ENCODE measurements around the gene IFITM10. TPM values are rescaled to one million over a fixed set of nuclear protein-coding genes. Genes with fewer than 3 reads are reported as not detected.

Gene IFITM10
- total and polyA plus RNA-seq, 9 of the 15 experiments (the other 6 are each of a cell fraction or from before 2014, with no cell fraction given), result 0.08 to 0.13 (median 0.09) TPM; not detected in 6

DNA sequence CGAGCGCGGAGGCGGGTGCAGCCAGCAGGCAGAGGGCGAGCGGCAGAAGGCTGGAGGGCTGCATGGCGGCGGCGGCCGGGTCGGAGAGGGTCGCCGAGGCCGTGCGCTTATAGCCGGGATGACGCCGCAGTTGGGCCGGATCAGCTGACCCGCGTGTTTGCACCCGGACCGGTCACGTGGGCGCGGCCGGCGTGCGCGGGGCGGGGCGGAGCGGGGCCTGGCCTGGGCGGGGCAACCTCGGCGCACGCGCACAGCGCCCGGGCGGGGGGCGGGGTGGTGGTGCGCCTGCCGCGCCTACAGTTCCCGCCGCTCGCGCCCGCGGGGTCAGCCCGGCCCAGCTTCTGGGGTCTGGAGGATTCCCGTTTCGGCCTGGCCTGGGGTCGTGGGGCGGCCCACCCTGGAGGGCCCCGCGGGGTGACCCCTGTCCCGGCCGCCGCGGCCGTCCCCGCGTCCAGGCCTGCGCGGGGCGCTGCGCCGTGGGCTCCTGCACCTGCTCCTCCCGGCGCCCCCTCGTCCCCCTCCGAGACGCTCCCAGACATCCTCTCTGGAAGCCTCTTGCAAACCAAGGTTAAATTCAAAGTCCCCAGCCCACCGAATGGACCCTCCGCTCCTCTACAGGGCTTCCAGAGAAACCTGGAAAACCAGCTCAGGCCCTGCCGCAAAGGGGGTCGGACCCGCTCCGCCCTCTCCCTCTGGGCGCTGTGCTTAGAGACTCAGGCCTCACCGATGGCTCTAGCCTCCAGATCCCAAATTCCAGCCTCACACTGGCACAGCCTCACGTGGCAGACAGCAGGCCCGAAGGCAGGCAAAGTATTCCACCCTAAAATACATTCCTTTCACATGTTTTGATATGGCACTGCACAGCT, 13.6 kb upstream of the IFITM10 start, which contains the start of gene CTSD (continued):
- TF ChIP-seq POLR2G (IDR thresholded peaks at IDR 0.05; ENCODE audit: low read depth, low read length) (peak; percentile 69), SMARCA5 (IDR thresholded peaks at IDR 0.05) (no peak), PCBP1 (IDR thresholded peaks at IDR 0.05; ENCODE audit: low read depth, low read length, poor library complexity, severe bottlenecking) (no peak), KDM5B (IDR thresholded peaks at IDR 0.05; ENCODE audit: insufficient replicate concordance, low read depth, low read length) (peak; percentile 51), CHD4 (IDR thresholded peaks at IDR 0.05; ENCODE audit: insufficient read depth, insufficient replicate concordance, low read depth, low read length, poor library complexity, severe bottlenecking) (no peak), JUND (IDR thresholded peaks at IDR 0.05; ENCODE audit: borderline replicate concordance, low read depth, low read length) (peak; percentile 51; the same call in 1 of the 2 replicates), JUND (tag; IDR thresholded peaks at IDR 0.05; ENCODE audit: borderline replicate concordance, low read depth, low read length) (no peak), ZNF12 (CRISPR knock-in tag; IDR thresholded peaks at IDR 0.05) (no peak), CHCHD3 (CRISPR knock-in tag; IDR thresholded peaks at IDR 0.05) (no peak), HDAC6 (IDR thresholded peaks at IDR 0.05; ENCODE audit: low read depth, low read length) (no peak), XRCC3 (IDR thresholded peaks at IDR 0.05) (no peak)
- TF ChIP-seq, protein P1, sequence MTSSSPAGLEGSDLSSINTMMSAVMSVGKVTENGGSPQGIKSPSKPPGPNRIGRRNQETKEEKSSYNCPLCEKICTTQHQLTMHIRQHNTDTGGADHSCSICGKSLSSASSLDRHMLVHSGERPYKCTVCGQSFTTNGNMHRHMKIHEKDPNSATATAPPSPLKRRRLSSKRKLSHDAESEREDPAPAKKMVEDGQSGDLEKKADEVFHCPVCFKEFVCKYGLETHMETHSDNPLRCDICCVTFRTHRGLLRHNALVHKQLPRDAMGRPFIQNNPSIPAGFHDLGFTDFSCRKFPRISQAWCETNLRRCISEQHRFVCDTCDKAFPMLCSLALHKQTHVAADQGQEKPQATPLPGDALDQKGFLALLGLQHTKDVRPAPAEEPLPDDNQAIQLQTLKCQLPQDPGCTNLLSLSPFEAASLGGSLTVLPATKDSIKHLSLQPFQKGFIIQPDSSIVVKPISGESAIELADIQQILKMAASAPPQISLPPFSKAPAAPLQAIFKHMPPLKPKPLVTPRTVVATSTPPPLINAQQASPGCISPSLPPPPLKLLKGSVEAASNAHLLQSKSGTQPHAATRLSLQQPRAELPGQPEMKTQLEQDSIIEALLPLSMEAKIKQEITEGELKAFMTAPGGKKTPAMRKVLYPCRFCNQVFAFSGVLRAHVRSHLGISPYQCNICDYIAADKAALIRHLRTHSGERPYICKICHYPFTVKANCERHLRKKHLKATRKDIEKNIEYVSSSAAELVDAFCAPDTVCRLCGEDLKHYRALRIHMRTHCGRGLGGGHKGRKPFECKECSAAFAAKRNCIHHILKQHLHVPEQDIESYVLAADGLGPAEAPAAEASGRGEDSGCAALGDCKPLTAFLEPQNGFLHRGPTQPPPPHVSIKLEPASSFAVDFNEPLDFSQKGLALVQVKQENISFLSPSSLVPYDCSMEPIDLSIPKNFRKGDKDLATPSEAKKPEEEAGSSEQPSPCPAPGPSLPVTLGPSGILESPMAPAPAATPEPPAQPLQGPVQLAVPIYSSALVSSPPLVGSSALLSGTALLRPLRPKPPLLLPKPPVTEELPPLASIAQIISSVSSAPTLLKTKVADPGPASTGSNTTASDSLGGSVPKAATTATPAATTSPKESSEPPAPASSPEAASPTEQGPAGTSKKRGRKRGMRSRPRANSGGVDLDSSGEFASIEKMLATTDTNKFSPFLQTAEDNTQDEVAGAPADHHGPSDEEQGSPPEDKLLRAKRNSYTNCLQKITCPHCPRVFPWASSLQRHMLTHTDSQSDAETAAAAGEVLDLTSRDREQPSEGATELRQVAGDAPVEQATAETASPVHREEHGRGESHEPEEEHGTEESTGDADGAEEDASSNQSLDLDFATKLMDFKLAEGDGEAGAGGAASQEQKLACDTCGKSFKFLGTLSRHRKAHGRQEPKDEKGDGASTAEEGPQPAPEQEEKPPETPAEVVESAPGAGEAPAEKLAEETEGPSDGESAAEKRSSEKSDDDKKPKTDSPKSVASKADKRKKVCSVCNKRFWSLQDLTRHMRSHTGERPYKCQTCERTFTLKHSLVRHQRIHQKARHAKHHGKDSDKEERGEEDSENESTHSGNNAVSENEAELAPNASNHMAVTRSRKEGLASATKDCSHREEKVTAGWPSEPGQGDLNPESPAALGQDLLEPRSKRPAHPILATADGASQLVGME (CRISPR knock-in tag; IDR thresholded peaks at IDR 0.05), result 0 out of 2 replicates have a peak, but pooled peaks have one; percentile 27

All from K562 (cell line).